HG03159 (cell line): ENCODE measurements around the gene SIN3A.
A peak's percentile ranks its signal among the peaks of the same experiment; 100 is the strongest.
"Not testable (repeated sequence)": the region's sequence is repeated elsewhere in the genome, so short reads cannot be mapped to it uniquely, and the experiment has no call there.

Experiments
- ATAC-seq: cut with Tn5 transposase; IDR thresholded peaks from one replicate; pipeline ENCODE4 v1.9.1; 2021; ENCODE audit warnings: mild to moderate bottlenecking, moderate library complexity; ENCODE audit not compliant: unreplicated experiment

SIN3A gene

GRCh38 chr15:75358771-75359536 is 92.5 kb downstream of the SIN3A start:
- no peak for ATAC-seq

- ATAC-seq: no peak
Measured at GRCh38 chr15:75357976-75358673, 93.4 kb downstream of the SIN3A start.

- no peak for ATAC-seq
Measured at GRCh38 chr15:75356517-75356916, 95.0 kb downstream of the SIN3A start.

GRCh38 chr15:75356006-75356405 is 95.5 kb downstream of the SIN3A start:
- no peak for ATAC-seq

- ATAC-seq: no peak
Measured at GRCh38 chr15:75355369-75355768, 96.1 kb downstream of the SIN3A start.

- no peak for ATAC-seq
Measured at GRCh38 chr15:75354454-75354853, 97.0 kb downstream of the SIN3A start.

GRCh38 chr15:75353604-75354003 is 97.9 kb downstream of the SIN3A start:
- no peak for ATAC-seq

- ATAC-seq: no peak
Measured at GRCh38 chr15:75352186-75353080, 99.1 kb downstream of the SIN3A start.

- no peak for ATAC-seq
Measured at GRCh38 chr15:75350601-75351361, 100.7 kb downstream of the SIN3A start.

- ATAC-seq: no peak
Measured at GRCh38 chr15:75349851-75350588, 101.5 kb downstream of the SIN3A start.

- not testable (repeated sequence) for ATAC-seq
Measured at GRCh38 chr15:75349351-75349669, 102.2 kb downstream of the SIN3A start.

- no peak for ATAC-seq
Measured at GRCh38 chr15:75348562-75349350, 102.7 kb downstream of the SIN3A start.

GRCh38 chr15:75348034-75348561 is 103.4 kb downstream of the SIN3A start:
- ATAC-seq: no peak

- ATAC-seq: peak; percentile 60
Measured at GRCh38 chr15:75347222-75348033, 104.1 kb downstream of the SIN3A start.

GRCh38 chr15:75346796-75347221 is 104.7 kb downstream of the SIN3A start, which contains the start of gene NEIL1:
NEIL1 (plus strand) TSS chr15:75347039; CDS start chr15:75348906, 1,867 bp downstream.
- ATAC-seq: no peak

GRCh38 chr15:75343953-75344352 is 107.5 kb downstream of the SIN3A start:
- ATAC-seq: not testable (repeated sequence)

- ATAC-seq: no peak
Measured at GRCh38 chr15:75342221-75342620, 109.3 kb downstream of the SIN3A start.
